ENCODE measurements around the gene TOP2B.
A peak's percentile ranks its signal among the peaks of the same experiment; 100 is the strongest.

The TOP2B gene

GRCh38 chr3:25663869-25664811, 567 bp downstream of the TOP2B start (continued):
- no peak for TF ChIP-seq PBX3 (CRISPR knock-in tag; IDR thresholded peaks at IDR 0.05)
- no peak for TF ChIP-seq ZNF777 (tag by site-specific recombination; IDR thresholded peaks at IDR 0.05; ENCODE audit: borderline replicate concordance)
- TF ChIP-seq PRDM10 (tag by site-specific recombination; IDR thresholded peaks at IDR 0.05), result peak; percentile 62
- TF ChIP-seq KLF8 (tag by site-specific recombination; IDR thresholded peaks at IDR 0.05), result peak; percentile 43; the same call in 1 of the 2 replicates
- 0 out of 2 replicates have a peak, but pooled peaks have one; percentile 60 for TF ChIP-seq EGR2 (tag by site-specific recombination; IDR thresholded peaks at IDR 0.05; ENCODE audit: low read depth)
- peak; percentile 57 for TF ChIP-seq ZBTB26 (tag by site-specific recombination; optimal IDR thresholded peaks at IDR 0.05)
- TF ChIP-seq SP2 (tag by site-specific recombination; IDR thresholded peaks at IDR 0.05), result peak; percentile 68

GRCh38 chr3:25663347-25663868, 1.3 kb downstream of the TOP2B start:
- Histone ChIP-seq H3K27ac (ENCODE audit: extremely low read depth, low read depth, low read length) (peak overlapping the region; percentile 91; the same call in 1 of the 2 replicates), H3K4me1 (ENCODE audit: control insufficient read depth, insufficient read depth, low read length) (0 out of 2 replicates have a peak, but pooled peaks cover 4% of the 10 kb centered on the region), H3K9me3 (ENCODE audit: control insufficient read depth, insufficient read depth, low read depth, low read length) (no peaks in the 10 kb centered on the region), H3K36me3 (ENCODE audit: control insufficient read depth in 2 of 2, insufficient read depth in 1 of 2, low read length in 2 of 2) (no peaks in the 10 kb centered on the region), H3K4me3 (ENCODE audit: low read depth, low read length) (peak overlapping the region; percentile 95)
- CTCF ChIA-PET, result interaction anchor here (0.6 to 1.0 kb wide), 2 partner anchors 15 to 202 kb away, joined by 4 to 7 read pairs; no protein-coding TSS in a partner anchor
- POLR2A ChIA-PET, result interaction anchor here (1.1 kb wide), 1 partner anchor 120 kb away, joined by 5 read pairs; the partner anchor contains the start of gene NGLY1
- TF ChIP-seq ZNF16 (tag by site-specific recombination; IDR thresholded peaks at IDR 0.05; ENCODE audit: low read depth), result no peak
- no peak for TF ChIP-seq ZNF777 (tag by site-specific recombination; IDR thresholded peaks at IDR 0.05; ENCODE audit: borderline replicate concordance)
- TF ChIP-seq BCL6B (tag by site-specific recombination; IDR thresholded peaks at IDR 0.05), result no peak
- TF ChIP-seq ZNF600 (tag by site-specific recombination; IDR thresholded peaks at IDR 0.05), result peak; percentile 30; the same call in 1 of the 2 replicates
- TF ChIP-seq ZBTB20 (tag by site-specific recombination; IDR thresholded peaks at IDR 0.05), result peak; percentile 34; the same call in 1 of the 2 replicates
- peak; percentile 56 for TF ChIP-seq MZF1 (tag by site-specific recombination; IDR thresholded peaks at IDR 0.05; ENCODE audit: borderline replicate concordance)
- peak; percentile 56; the same call in 1 of the 2 replicates for TF ChIP-seq ZNF664 (tag by site-specific recombination; IDR thresholded peaks at IDR 0.05)
- TF ChIP-seq PRDM10 (tag by site-specific recombination; IDR thresholded peaks at IDR 0.05), result peak; percentile 90
- TF ChIP-seq PRDM1 (tag by site-specific recombination; IDR thresholded peaks at IDR 0.05), result peak; percentile 95
- TF ChIP-seq ZBTB17 (tag by site-specific recombination; IDR thresholded peaks at IDR 0.05), result peak; percentile 78
- TF ChIP-seq PBX3 (CRISPR knock-in tag; IDR thresholded peaks at IDR 0.05), result no peak

Measured in HEK293 (cell line).